GM12801 (cell line): ENCODE results near the gene ATP2C2.

Source experiments
- CTCF ChIP-seq: IDR thresholded peaks from one replicate; pipeline ENCODE4 v1.5.1; 2011; ENCODE audit warnings: control low read depth; ENCODE audit not compliant: insufficient read length; ENCODE audit errors: extremely low read depth

Gene ATP2C2

GRCh38 chr16:84360170-84360569 is 8.2 kb upstream of the ATP2C2 start:
- TF ChIP-seq CTCF = no peak

GRCh38 chr16:84360748-84361147 is 7.6 kb upstream of the ATP2C2 start:
- no peak for TF ChIP-seq CTCF

GRCh38 chr16:84361546-84361945 is 6.8 kb upstream of the ATP2C2 start:
- no peak for TF ChIP-seq CTCF

GRCh38 chr16:84362471-84362941 is 5.8 kb upstream of the ATP2C2 start:
- no peak for TF ChIP-seq CTCF

- no peak for TF ChIP-seq CTCF
Measured at GRCh38 chr16:84366208-84366607, 2.1 kb upstream of the ATP2C2 start.

GRCh38 chr16:84367297-84367680 is 1.0 kb upstream of the ATP2C2 start:
- TF ChIP-seq CTCF = no peak

GRCh38 chr16:84367750-84368307 is 509 bp upstream of the ATP2C2 start:
- TF ChIP-seq CTCF = no peak

- no peak for TF ChIP-seq CTCF
Measured at GRCh38 chr16:84369105-84369504, 767 bp downstream of the ATP2C2 start.
